Tibial artery (tissue), 4 donors: Measurements from ENCODE around the gene MOK.

Experiments
- DNase-seq, 2 donors: peaks; one replicate each; pipeline ENCODE4 v3.0.0-alpha.2; 2019
- H3K27ac ChIP-seq, 2 donors: fragments of 200-600 bp; sonication (generic) in 1 of 2; 1 replicate in 1 of 2; 2 replicates in 1 of 2; pipeline ENCODE4 v1.5.1; 2018 to 2019; ENCODE audit warnings: mild to moderate bottlenecking in 1 of 2
- H3K27me3 ChIP-seq, 2 donors: fragments of 200-600 bp; sonication (generic) in 1 of 2; one replicate each; pipeline versions ENCODE4 v1.5.1 to v1.6.0; 2016 to 2019
- H3K36me3 ChIP-seq, 3 donors: fragments of 200-600 bp; sonication (generic) in 2 of 3; one replicate each; pipeline ENCODE4 v1.5.1; 2016 to 2019; ENCODE audit warnings: mild to moderate bottlenecking in 2 of 3
- H3K4me1 ChIP-seq, 4 donors: fragments of 200-600 bp; sonication (generic) in 2 of 4; 1 replicate in 3 of 4; 2 replicates in 1 of 4; pipeline ENCODE4 v1.5.1; 2016 to 2019
- H3K4me3 ChIP-seq, 2 donors: fragments of 200-600 bp; sonication (generic) in 1 of 2; 1 replicate in 1 of 2; 2 replicates in 1 of 2; pipeline ENCODE4 v1.5.1; 2018 to 2019; ENCODE audit warnings: mild to moderate bottlenecking in 2 of 2
- H3K9me3 ChIP-seq, 3 donors: fragments of 200-600 bp; sonication (generic) in 1 of 3; one replicate each; pipeline ENCODE4 v1.5.1; 2016 to 2019
- intact Hi-C: fragments of 100-400 bp; cut with DNase I; formaldehyde crosslinking; loops from one replicate; pipeline ENCODE4 v1.15.0; 2023; ENCODE audit warnings: low total_unique reads
- TF ChIP-seq, protein P1 (sequence below), 2 experiments: fragments of 200-600 bp in 1 of 2; fragments of 450-650 bp in 1 of 2; IDR thresholded peaks; one replicate each; pipeline ENCODE4 v1.5.1; 2017 to 2019; ENCODE audit warnings: antibody characterized with exemption in 2 of 2, mild to moderate bottlenecking in 1 of 2, moderate library complexity in 1 of 2

The MOK gene

DNA sequence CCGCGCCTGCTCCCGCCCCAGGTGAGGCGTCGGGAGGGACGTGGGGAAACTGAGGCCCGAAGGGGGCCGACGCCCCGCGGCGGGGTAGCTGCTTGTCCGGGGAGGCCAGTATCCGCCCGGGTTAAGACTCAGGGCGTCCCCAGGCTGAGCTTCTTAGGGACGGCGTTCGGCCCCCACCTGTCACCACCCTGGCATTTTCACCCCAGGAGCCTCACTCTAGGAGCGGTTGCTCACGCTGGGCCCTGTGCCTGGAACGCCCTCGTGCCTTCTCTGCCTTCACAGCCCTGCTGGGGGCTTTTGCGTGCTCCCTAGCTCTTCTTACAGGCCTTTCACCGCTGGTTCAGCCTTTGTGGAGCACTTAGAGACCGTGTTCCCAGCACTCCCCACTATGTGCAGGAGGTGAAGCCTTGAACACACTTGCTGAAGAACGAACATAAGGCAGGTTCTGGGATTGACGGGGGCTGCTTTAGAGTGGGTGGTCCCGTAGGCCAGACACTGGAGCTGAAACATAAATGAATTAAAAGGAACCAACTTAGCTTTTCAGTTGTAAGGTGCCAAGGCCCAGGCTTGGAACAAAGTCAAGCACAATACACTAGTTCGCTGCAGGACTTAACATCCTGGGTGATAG, 15.2 kb upstream of the MOK start:
- H3K9me3 ChIP-seq, result no peaks in the 10 kb centered on the region
- TF ChIP-seq, protein P1, sequence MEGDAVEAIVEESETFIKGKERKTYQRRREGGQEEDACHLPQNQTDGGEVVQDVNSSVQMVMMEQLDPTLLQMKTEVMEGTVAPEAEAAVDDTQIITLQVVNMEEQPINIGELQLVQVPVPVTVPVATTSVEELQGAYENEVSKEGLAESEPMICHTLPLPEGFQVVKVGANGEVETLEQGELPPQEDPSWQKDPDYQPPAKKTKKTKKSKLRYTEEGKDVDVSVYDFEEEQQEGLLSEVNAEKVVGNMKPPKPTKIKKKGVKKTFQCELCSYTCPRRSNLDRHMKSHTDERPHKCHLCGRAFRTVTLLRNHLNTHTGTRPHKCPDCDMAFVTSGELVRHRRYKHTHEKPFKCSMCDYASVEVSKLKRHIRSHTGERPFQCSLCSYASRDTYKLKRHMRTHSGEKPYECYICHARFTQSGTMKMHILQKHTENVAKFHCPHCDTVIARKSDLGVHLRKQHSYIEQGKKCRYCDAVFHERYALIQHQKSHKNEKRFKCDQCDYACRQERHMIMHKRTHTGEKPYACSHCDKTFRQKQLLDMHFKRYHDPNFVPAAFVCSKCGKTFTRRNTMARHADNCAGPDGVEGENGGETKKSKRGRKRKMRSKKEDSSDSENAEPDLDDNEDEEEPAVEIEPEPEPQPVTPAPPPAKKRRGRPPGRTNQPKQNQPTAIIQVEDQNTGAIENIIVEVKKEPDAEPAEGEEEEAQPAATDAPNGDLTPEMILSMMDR (IDR thresholded peaks at IDR 0.05), result no peak
- H3K27ac ChIP-seq, result peak overlapping the region; percentile 94 to 97
- H3K36me3 ChIP-seq, result peaks cover 0 to 4% (median 0%) of the 10 kb centered on the region in 3 donors
- H3K4me1 ChIP-seq, result peaks cover 0 to 41% (median 28%) of the 10 kb centered on the region in 4 donors
- intact Hi-C loops, result no loop called here
- no peaks in the 10 kb centered on the region for H3K27me3 ChIP-seq
- H3K4me3 ChIP-seq, result peak overlapping the region; percentile 81
- DNase-seq, result peak; percentile 47 to 78

GRCh38 chr14:102319351-102320032, 14.5 kb upstream of the MOK start, which contains the start of gene ZNF839:
TSS of gene ZNF839 (plus strand) at chr14:102319746. CDS start at chr14:102319766, 20 bp downstream.
- Histone ChIP-seq H3K9me3 (no peaks in the 10 kb centered on the region), H3K27me3 (no peaks in the 10 kb centered on the region), H3K36me3 (peaks cover 0 to 4% (median 0%) of the 10 kb centered on the region in 3 donors), H3K27ac (peak within 1 kb of the TSS; percentile 94 to 97), H3K4me1 (peaks cover 0 to 44% (median 30%) of the 10 kb centered on the region in 4 donors), H3K4me3 (peak within 1 kb of the TSS; percentile 81)
- peak; percentile 92 to 95 for DNase-seq
- TF ChIP-seq, protein P1 (IDR thresholded peaks at IDR 0.05), result no peak
- intact Hi-C loops, result loop anchor here (5.0 to 10.0 kb wide), 2 partner anchors 175 to 1308 kb away; partner anchors contain the start of gene KLC1

GRCh38 chr14:102318781-102319276, 13.9 kb upstream of the MOK start:
- Histone ChIP-seq H3K4me3 (peak overlapping the region; percentile 81), H3K4me1 (peaks cover 0 to 47% (median 32%) of the 10 kb centered on the region in 4 donors), H3K27ac (peak overlapping the region; percentile 94 to 97), H3K27me3 (no peaks in the 10 kb centered on the region), H3K9me3 (no peaks in the 10 kb centered on the region), H3K36me3 (peaks cover 0 to 4% (median 0%) of the 10 kb centered on the region in 3 donors)
- no peak for DNase-seq
- intact Hi-C loops, result loop anchor here (5.0 to 10.0 kb wide), 2 partner anchors 174 to 1308 kb away; partner anchors contain the start of gene KLC1
- TF ChIP-seq, protein P1 (IDR thresholded peaks at IDR 0.05), result no peak

DNA sequence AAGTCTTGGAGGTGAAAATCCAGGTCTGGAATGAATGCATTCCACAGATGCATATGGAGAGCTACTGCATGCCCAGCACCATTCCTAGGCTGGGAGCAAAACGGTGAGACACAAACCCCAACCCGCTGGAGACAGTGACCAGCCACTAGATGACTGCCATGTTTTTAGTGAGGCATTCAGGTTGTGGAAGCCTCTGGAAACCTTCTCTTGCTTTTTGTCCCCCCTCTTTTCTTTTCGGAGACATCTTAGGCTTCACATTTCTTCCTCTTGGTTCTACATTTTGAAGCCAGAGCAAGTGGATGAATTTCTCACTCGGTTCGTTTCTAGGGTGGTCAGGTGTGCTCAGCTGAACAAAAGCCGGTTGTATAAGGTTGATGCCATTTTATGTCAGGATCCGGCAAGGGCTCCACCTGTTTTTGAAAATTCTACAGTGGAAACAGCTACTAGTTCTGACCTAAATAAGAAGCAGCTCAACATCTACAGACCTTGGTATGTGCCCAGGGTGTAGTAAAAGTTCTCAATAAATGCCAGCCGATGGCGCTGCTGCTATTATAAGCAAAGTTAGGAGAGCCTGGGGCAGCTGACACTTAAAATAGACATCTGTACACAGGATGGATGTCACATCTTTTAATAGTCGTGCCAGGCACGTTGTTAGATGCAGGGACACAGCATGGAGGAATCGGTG, 12.7 kb upstream of the MOK start:
- H3K27ac ChIP-seq, result peak overlapping the region; percentile 94 to 97
- intact Hi-C loops, result loop anchor here (5.0 to 10.0 kb wide), 2 partner anchors 173 to 1310 kb away; partner anchors contain the start of gene KLC1

More for the DNA sequence above, 12.7 kb upstream of the MOK start:
- H3K4me3 ChIP-seq, result peak overlapping the region; percentile 52 to 64
- H3K9me3 ChIP-seq, result no peaks in the 10 kb centered on the region
- peaks cover 0 to 45% (median 28%) of the 10 kb centered on the region in 4 donors for H3K4me1 ChIP-seq
- TF ChIP-seq, protein P1 (IDR thresholded peaks at IDR 0.05), result no peak
- no peaks in the 10 kb centered on the region for H3K27me3 ChIP-seq
- peaks cover 0 to 4% (median 0%) of the 10 kb centered on the region in 3 donors for H3K36me3 ChIP-seq
- no peak for DNase-seq
